GM12878 (cell line): ENCODE results near the gene ITPRIPL1. TPM values are rescaled to one million over a fixed set of nuclear protein-coding genes. Genes with fewer than 3 reads are reported as not detected.

Experiments used
- ATAC-seq: fragments of 200-7000 bp; cut with Tn5 transposase; 3 replicates; pipeline ENCODE4 v1.9.1; 2020; ENCODE audit warnings: mild to moderate bottlenecking, moderate library complexity
- BruUV-seq: library from RNA; stranded (reverse); fragments of 400-500 nt; replicated peaks from 2 replicates; lab custom pipeline; 2021; lab: Mats Ljungman, UMichigan
- CTCF ChIA-PET: fragments of 300-600 bp; sonication (Branson Sonifier 250); formaldehyde crosslinking; extraction: SDS; loops from one replicate; lab custom pipeline; 2021; ENCODE audit warnings: inconsistent platforms; lab: Yijun Ruan, JAX
- POLR2A ChIA-PET: fragments of 350-600 bp; formaldehyde crosslinking; extraction: SDS; loops from one replicate; lab custom pipeline; 2021; ENCODE audit warnings: inconsistent platforms; lab: Charles Lee
- RAD21 ChIA-PET: fragments of 300-600 bp; sonication (Branson Sonifier 250); formaldehyde crosslinking; loops from one replicate; lab custom pipeline; 2023; ENCODE audit warnings: antibody characterized with exemption; ENCODE audit not compliant: unreplicated experiment; lab: Charles Lee
- SMC1A ChIA-PET: fragments of 300-600 bp; sonication (Branson Sonifier 250); formaldehyde crosslinking; loops from one replicate; lab custom pipeline; 2023; ENCODE audit not compliant: unreplicated experiment, uncharacterized antibody; lab: Charles Lee
- DNase-seq: peaks from one replicate; pipeline ENCODE4 v3.0.0-alpha.2; 2011; ENCODE audit warnings: low read depth, low spot score
- FAIRE-seq: peaks from 3 replicates; lab custom pipeline; 2011; peaks lifted over from hg19 to GRCh38; lab: Jason Lieb, UNC
- H2AFZ ChIP-seq: 2 replicates; pipeline ENCODE4 v1.6.0; 2011; ENCODE audit warnings: low read depth, low read length, control low read depth; ENCODE audit not compliant: control insufficient read depth
- H3K27ac ChIP-seq: 2 replicates; pipeline ENCODE4 v1.5.1; 2011; ENCODE audit warnings: control low read depth; ENCODE audit not compliant: control insufficient read depth, insufficient read depth
- H3K27me3 ChIP-seq, 2 experiments: replicated peaks in 1 of 2; 2 replicates each; pipeline versions ENCODE4 v1.6.0 to v1.6.1; 2011; ENCODE audit warnings: low read length in 1 of 2; ENCODE audit not compliant: control insufficient read depth in 2 of 2, insufficient read depth in 2 of 2
- H3K36me3 ChIP-seq, 2 experiments: 2 replicates each; pipeline ENCODE4 v1.5.1; 2011; ENCODE audit warnings: low read length in 1 of 2; ENCODE audit not compliant: control insufficient read depth in 2 of 2, insufficient read depth in 2 of 2
- H3K4me1 ChIP-seq: 2 replicates; pipeline ENCODE4 v1.6.1; 2011; ENCODE audit warnings: mild to moderate bottlenecking, low read length, moderate library complexity, mixed read lengths; ENCODE audit not compliant: control insufficient read depth, insufficient read depth
- H3K4me2 ChIP-seq: 2 replicates; pipeline ENCODE4 v1.6.0; 2011; ENCODE audit warnings: control low read depth; ENCODE audit not compliant: control insufficient read depth, insufficient read depth
- H3K4me3 ChIP-seq: fragments of 200-600 bp; sonication (generic); 2 replicates; pipeline ENCODE4 v1.5.1; 2016
- H3K79me2 ChIP-seq: 2 replicates; pipeline ENCODE4 v1.6.0; 2011; ENCODE audit warnings: low read length; ENCODE audit not compliant: control insufficient read depth, insufficient read depth
- H3K9ac ChIP-seq: 2 replicates; pipeline ENCODE4 v1.8.0; 2011; ENCODE audit warnings: low read length, control low read depth, mixed read lengths; ENCODE audit not compliant: control insufficient read depth, insufficient read depth
- H3K9me3 ChIP-seq: replicated peaks from 3 replicates; pipeline ENCODE4 v1.5.1; 2011; ENCODE audit warnings: mild to moderate bottlenecking, low read length; ENCODE audit not compliant: control insufficient read depth, insufficient read depth
- H4K20me1 ChIP-seq: 2 replicates; pipeline ENCODE4 v1.6.0; 2011; ENCODE audit not compliant: control insufficient read depth, insufficient read depth
- ATF2 ChIP-seq: IDR thresholded peaks from 2 replicates; pipeline ENCODE4 v1.6.1; 2012; ENCODE audit warnings: low read length, inconsistent platforms
- BCLAF1 ChIP-seq: fragments of 450-650 bp; IDR thresholded peaks from 2 replicates; pipeline ENCODE4 v1.6.1; 2017; ENCODE audit warnings: antibody characterized with exemption, mild to moderate bottlenecking, moderate library complexity
- BRCA1 ChIP-seq: IDR thresholded peaks from 2 replicates; pipeline ENCODE4 v1.6.1; 2011; ENCODE audit warnings: low read depth, low read length, improper control_type of control experiment
- CBFB ChIP-seq: IDR thresholded peaks from 2 replicates; pipeline ENCODE4 v1.6.1; 2016; ENCODE audit warnings: antibody characterized with exemption, low read depth
- CEBPZ ChIP-seq: fragments of 150-350 bp; IDR thresholded peaks from 2 replicates; pipeline ENCODE4 v1.6.1; 2016; ENCODE audit warnings: low read depth, low read length
- HCFC1 ChIP-seq: fragments of 150-350 bp; IDR thresholded peaks from 2 replicates; pipeline ENCODE4 v1.6.1; 2014; ENCODE audit warnings: low read length
- NR2F1 ChIP-seq: fragments of 450-650 bp; conservative IDR thresholded peaks from 2 replicates; pipeline ENCODE4 v1.6.1; 2017; ENCODE audit warnings: mild to moderate bottlenecking
- POLR2AphosphoS5 ChIP-seq: IDR thresholded peaks from 2 replicates; pipeline ENCODE4 v1.6.1; 2011; ENCODE audit warnings: mild to moderate bottlenecking, low read length, inconsistent platforms
- RAD51 ChIP-seq: fragments of 450-650 bp; IDR thresholded peaks from 2 replicates; pipeline ENCODE4 v1.6.1; 2016; ENCODE audit warnings: moderate library complexity, mild to moderate bottlenecking, inconsistent platforms
- RBBP5 ChIP-seq: fragments of 200-600 bp; sonication (generic); conservative IDR thresholded peaks from 2 replicates; pipeline ENCODE4 v1.6.1; 2016
- RUNX3 ChIP-seq: IDR thresholded peaks from 2 replicates; pipeline ENCODE4 v1.6.1; 2012; ENCODE audit warnings: low read length, inconsistent platforms
- YBX1 ChIP-seq: fragments of 450-650 bp; IDR thresholded peaks from 2 replicates; pipeline ENCODE4 v1.6.1; 2016; ENCODE audit warnings: antibody characterized with exemption
- ZSCAN29 ChIP-seq: fragments of 450-650 bp; IDR thresholded peaks from 2 replicates; pipeline ENCODE4 v1.6.1; 2017; ENCODE audit warnings: mild to moderate bottlenecking, moderate library complexity
- WGBS: methylation state at CpG from one replicate; pipeline ENCODE4 v1.1.6; 2016; ENCODE audit warnings: low lambda C conversion rate; ENCODE audit not compliant: insufficient replicate concordance, insufficient coverage; ENCODE audit errors: missing lambda C conversion rate; 5-methylcytosine and 5-hydroxymethylcytosine counted together
- in situ Hi-C: fragments of 300-500 bp; cut with MboI; formaldehyde crosslinking; loops from 9 replicates; pipeline ENCODE4 v1.14.3; 2018; ENCODE audit warnings: mixed read lengths
- intact Hi-C: fragments of 100-400 bp; cut with micrococcal nuclease; formaldehyde crosslinking; loops from one replicate; pipeline ENCODE4 v1.14.2; 2022; ENCODE audit not compliant: unreplicated experiment
- polyA plus RNA-seq, 11 experiments: library from polyadenylated mRNA; depleted of rRNA in 4 of 11; unstranded in 6 of 11; stranded (reverse) in 5 of 11; fragments of >200 nt; fragmentation: Nextera tagmentation in 4 of 11; fragmentation: Illumina TruSeq in 1 of 11; extraction: Ambion mirVana in 4 of 11; extraction: Trizol in 1 of 11; gene quantifications; 1 replicate in 1 of 11; 2 replicates in 10 of 11; pipeline versions ENCODE4 v1.2.1 to v1.2.3, GENCODE V29; 2011 to 2016; ENCODE audit warnings: inconsistent platforms in 2 of 11, missing spikeins in 2 of 11, low read depth in 1 of 11
- total RNA-seq, 4 experiments: library from RNA; depleted of rRNA in 3 of 4; stranded (reverse); fragments of >200 nt in 3 of 4; fragmentation: Illumina TruSeq in 1 of 4; extraction: Trizol in 1 of 4; gene quantifications; 2 replicates each; pipeline versions ENCODE4 v1.2.1 to v1.2.3, GENCODE V29; 2013 to 2021

The ITPRIPL1 gene
- total and polyA plus RNA-seq, 10 of the 15 experiments (the other 5 are each of a cell fraction or from before 2014, with no cell fraction given): 4.9 to 28.7 (median 14.3) TPM

GRCh38 chr2:96336873-96337272, 11.8 kb downstream of the ITPRIPL1 start (continued):
- TF ChIP-seq RUNX3: peak; percentile 35; the same call in 1 of the 2 replicates
- no peak for TF ChIP-seq BCLAF1

GRCh38 chr2:96340493-96341414, 15.6 kb downstream of the ITPRIPL1 start:
- ATAC-seq: peak; percentile 21
- intact Hi-C loops: no loop called here
- TF ChIP-seq ATF2 (peak; percentile 6; the same call in 1 of the 2 replicates), ZSCAN29 (no peak), YBX1 (no peak), POLR2AphosphoS5 (no peak), RAD51 (peak; percentile 31; the same call in 1 of the 2 replicates), RBBP5 (no peak), HCFC1 (no peak), CEBPZ (no peak), CBFB (no peak), RUNX3 (peak; percentile 55; the same call in 1 of the 2 replicates), NR2F1 (no peak), BRCA1 (no peak)

More at GRCh38 chr2:96340493-96341414, 15.6 kb downstream of the ITPRIPL1 start:
- peaks cover 7 to 19% of the 10 kb centered on the region in 2 experiments for H3K36me3 ChIP-seq
- H3K79me2 ChIP-seq: peaks cover 70% of the 10 kb centered on the region
- no peak overlapping the region for H2AFZ ChIP-seq
- H3K4me3 ChIP-seq: peak overlapping the region; percentile 26; the same call in 1 of the 2 replicates
- POLR2A ChIA-PET: interaction anchor here (0.6 to 2.9 kb wide), 9 partner anchors 11 to 192 kb away, joined by 3 to 26 read pairs (median 5); partner anchors contain the start of genes ITPRIPL1 and SNRNP200
- no peaks in the 10 kb centered on the region for H4K20me1 ChIP-seq
- H3K27ac ChIP-seq: peak overlapping the region; percentile 57
- CTCF ChIA-PET: interaction anchor here (0.7 to 2.3 kb wide), 3 partner anchors 16 to 38 kb away, joined by 4 to 7 read pairs (median 6); partner anchors contain the start of gene ITPRIPL1
- SMC1A ChIA-PET: interaction anchor here (0.8 to 16.6 kb wide), 7 partner anchors 9 to 49 kb away, joined by 3 to 231 read pairs (median 4); partner anchors contain the start of genes ITPRIPL1 and SNRNP200
- no peaks in the 10 kb centered on the region; the same call in 2 of the 3 replicates for H3K9me3 ChIP-seq
- peaks cover 62% of the 10 kb centered on the region for H3K4me1 ChIP-seq
- RAD21 ChIA-PET: interaction anchor here (1.0 to 2.0 kb wide), 7 partner anchors 15 to 68 kb away, joined by 3 to 10 read pairs (median 6); partner anchors contain the start of gene ITPRIPL1
- no peaks in the 10 kb centered on the region for H3K27me3 ChIP-seq
- no peak for FAIRE-seq
- DNase-seq: no peak
- in situ Hi-C loops: no loop called here
- peak overlapping the region; percentile 70 for H3K4me2 ChIP-seq
- no peak overlapping the region for H3K9ac ChIP-seq
- BruUV-seq: no TSS peak
- 12% methylated on average over 9 of the region's 9 CpGs for WGBS
